Gastrocnemius medialis (tissue), 4 donors: ENCODE results near the gene ZNF791. TPM values are rescaled to one million over a fixed set of nuclear protein-coding genes. Genes with fewer than 3 reads are reported as not detected.

Experiments
- ATAC-seq, 2 donors: fragments of 150-250 bp; one replicate each; pipeline ENCODE4 v1.9.1; 2016
- DNase-seq, 2 donors: peaks; one replicate each; pipeline ENCODE4 v3.0.0-alpha.2; 2019
- H3K27ac ChIP-seq, 4 donors: fragments of 200-600 bp; sonication (generic); 1 replicate in 1 of 4; 2 replicates in 3 of 4; pipeline ENCODE4 v1.5.1; 2016 to 2018; ENCODE audit warnings: mild to moderate bottlenecking in 2 of 4, moderate library complexity in 1 of 4
- H3K27me3 ChIP-seq, 3 donors: fragments of 200-600 bp; sonication (generic) in 2 of 3; 1 replicate in 1 of 3; 2 replicates in 2 of 3; pipeline versions ENCODE4 v1.5.1 to v1.6.0; 2016 to 2019; ENCODE audit warnings: mild to moderate bottlenecking in 1 of 3, moderate library complexity in 1 of 3
- H3K36me3 ChIP-seq, 2 donors: fragments of 200-600 bp; sonication (generic) in 1 of 2; one replicate each; pipeline ENCODE4 v1.5.1; 2017 to 2018
- H3K4me1 ChIP-seq, 2 donors: fragments of 200-600 bp; sonication (generic) in 1 of 2; one replicate each; pipeline ENCODE4 v1.5.1; 2016 to 2017; ENCODE audit warnings: mild to moderate bottlenecking in 2 of 2
- H3K4me3 ChIP-seq, 4 donors: fragments of 200-600 bp; sonication (generic) in 3 of 4; 1 replicate in 1 of 4; 2 replicates in 3 of 4; pipeline ENCODE4 v1.5.1; 2016 to 2019; ENCODE audit warnings: mild to moderate bottlenecking in 2 of 4
- H3K9me3 ChIP-seq, 3 donors: fragments of 200-600 bp; sonication (generic) in 2 of 3; 1 replicate in 1 of 3; 2 replicates in 2 of 3; pipeline ENCODE4 v1.5.1; 2016 to 2019
- CTCF ChIP-seq, 5 experiments: fragments of 450-650 bp in 3 of 5; fragments of 200-600 bp in 2 of 5; sonication (generic) in 2 of 5; IDR thresholded peaks in 4 of 5; conservative IDR thresholded peaks in 1 of 5; 1 replicate in 4 of 5; 2 replicates in 1 of 5; pipeline ENCODE4 v1.5.1; 2016 to 2019; ENCODE audit warnings: antibody characterized with exemption in 5 of 5, mild to moderate bottlenecking in 3 of 5, moderate library complexity in 3 of 5
- POLR2A ChIP-seq, 2 donors: fragments of 450-650 bp; IDR thresholded peaks; one replicate each; pipeline ENCODE4 v1.6.1; 2017; ENCODE audit warnings: antibody characterized with exemption in 2 of 2, mild to moderate bottlenecking in 2 of 2, moderate library complexity in 2 of 2
- in situ Hi-C, 4 donors: fragments of 200-750 bp; cut with MboI; loops; one replicate each; pipeline versions ENCODE4 v1.15.0 to v1.8.0; 2017; ENCODE audit warnings: low sequenced_read_pairs in 4 of 4
- intact Hi-C: fragments of 100-400 bp; cut with DNase I; formaldehyde crosslinking; loops from one replicate; pipeline ENCODE4 v1.15.1; 2023; ENCODE audit warnings: low total_unique reads
- total RNA-seq, 4 donors: library from RNA; depleted of rRNA; stranded (reverse); fragments of >200 nt; gene quantifications; one replicate each; pipeline versions ENCODE4 v1.1.0 to v1.2.3, GENCODE V29; 2016

The ZNF791 gene
- total RNA-seq, 4 donors from 2014 or later, result 7.6 to 10.9 (median 8.8) TPM

GRCh38 chr19:12647047-12647446, 36.3 kb downstream of the ZNF791 start:
- TF ChIP-seq CTCF (IDR thresholded peaks at IDR 0.05 in 4 of 5, conservative IDR thresholded peaks at IDR 0.05 in 1 of 5) (no peak), POLR2A (IDR thresholded peaks at IDR 0.05) (no peak)
- H3K36me3 ChIP-seq, result no peaks in the 10 kb centered on the region
- H3K9me3 ChIP-seq, result no peaks in the 10 kb centered on the region
- no peak for ATAC-seq
- peaks cover 3 to 9% of the 10 kb centered on the region in 2 donors for H3K4me1 ChIP-seq
- no peak overlapping the region for H3K27ac ChIP-seq
- H3K4me3 ChIP-seq, result no peak overlapping the region
- intact Hi-C loops, result no loop called here
- in situ Hi-C loops, result no loop called here
- H3K27me3 ChIP-seq, result no peaks in the 10 kb centered on the region
- DNase-seq, result no peak

- intact Hi-C loops (no loop called here), in situ Hi-C loops (no loop called here)
- peak; percentile 61 to 86 for ATAC-seq
- TF ChIP-seq POLR2A (IDR thresholded peaks at IDR 0.05), result no peak
- TF ChIP-seq CTCF (IDR thresholded peaks at IDR 0.05 in 4 of 5, conservative IDR thresholded peaks at IDR 0.05 in 1 of 5), result no peak
- Histone ChIP-seq H3K27ac (no peak overlapping the region), H3K4me1 (peaks cover 3 to 9% of the 10 kb centered on the region in 2 donors), H3K4me3 (peak overlapping the region; percentile 27 to 56 (median 48)), H3K27me3 (no peaks in the 10 kb centered on the region), H3K9me3 (no peaks in the 10 kb centered on the region), H3K36me3 (peaks cover 0 to 3% of the 10 kb centered on the region in 2 donors)
- peak; percentile 21 to 62 for DNase-seq
These were observed 36.9 kb downstream of the ZNF791 start for GRCh38 chr19:12647490-12648071.

GRCh38 chr19:12648088-12648487, 37.4 kb downstream of the ZNF791 start:
- ATAC-seq (no peak), DNase-seq (no peak)
- intact Hi-C loops, result no loop called here
- Histone ChIP-seq H3K27ac (no peak overlapping the region), H3K4me1 (peaks cover 3 to 9% of the 10 kb centered on the region in 2 donors), H3K9me3 (no peaks in the 10 kb centered on the region), H3K27me3 (no peaks in the 10 kb centered on the region), H3K4me3 (peak overlapping the region; percentile 27 to 56 (median 48)), H3K36me3 (peaks cover 0 to 4% of the 10 kb centered on the region in 2 donors)
- TF ChIP-seq POLR2A (IDR thresholded peaks at IDR 0.05), result no peak
- peak in 1 of 5 experiments; percentile 11 for TF ChIP-seq CTCF (IDR thresholded peaks at IDR 0.05 in 4 of 5, conservative IDR thresholded peaks at IDR 0.05 in 1 of 5)
- in situ Hi-C loops, result no loop called here

- H3K4me3 ChIP-seq, result no peak overlapping the region
- in situ Hi-C loops (no loop called here), intact Hi-C loops (no loop called here)
These were observed 39.2 kb downstream of the ZNF791 start for GRCh38 chr19:12649941-12650340.

More at GRCh38 chr19:12649941-12650340, 39.2 kb downstream of the ZNF791 start:
- no peaks in the 10 kb centered on the region for H3K9me3 ChIP-seq
- ATAC-seq (no peak), DNase-seq (no peak)
- peaks cover 3 to 9% of the 10 kb centered on the region in 2 donors for H3K4me1 ChIP-seq
- peaks cover 0 to 14% of the 10 kb centered on the region in 2 donors for H3K36me3 ChIP-seq
- no peaks in the 10 kb centered on the region for H3K27me3 ChIP-seq
- TF ChIP-seq CTCF (IDR thresholded peaks at IDR 0.05 in 4 of 5, conservative IDR thresholded peaks at IDR 0.05 in 1 of 5) (no peak), POLR2A (IDR thresholded peaks at IDR 0.05) (no peak)
- no peak overlapping the region for H3K27ac ChIP-seq
